IMR-90 (cell line): ENCODE data around the gene LCN10. TPM values are rescaled to one million over a fixed set of nuclear protein-coding genes. Genes with fewer than 3 reads are reported as not detected.

Experiments used
- ATAC-seq: fragments of 200-7000 bp; cut with Tn5 transposase; 2 replicates; pipeline ENCODE4 v1.9.1; 2020; ENCODE audit warnings: low read depth, mild to moderate bottlenecking, moderate library complexity
- BruUV-seq: library from RNA; stranded (reverse); fragments of 400-500 nt; replicated peaks from 2 replicates; lab custom pipeline; 2021; lab: Mats Ljungman, UMichigan
- CTCF ChIA-PET: fragments of 300-600 bp; formaldehyde crosslinking; extraction: SDS; loops from one replicate; lab custom pipeline; 2021; ENCODE audit warnings: antibody characterized with exemption; lab: Yijun Ruan, JAX
- POLR2A ChIA-PET: fragments of 300-600 bp; sonication (Branson Sonifier 250); formaldehyde crosslinking; loops from one replicate; lab custom pipeline; 2022; ENCODE audit warnings: antibody characterized with exemption; ENCODE audit not compliant: unreplicated experiment; lab: Charles Lee
- DNase-seq: peaks from one replicate; pipeline ENCODE4 v3.0.0; 2013
- H2AFZ ChIP-seq: replicated peaks from 2 replicates; pipeline ENCODE3; 2013; ENCODE audit warnings: low read length, mild to moderate bottlenecking; ENCODE audit not compliant: poor library complexity
- H2AK5ac ChIP-seq: 2 replicates; pipeline ENCODE4 v1.6.1; 2013; ENCODE audit warnings: low read depth, low read length, inconsistent platforms
- H2AK9ac ChIP-seq: replicated peaks from 2 replicates; pipeline ENCODE3; 2013; ENCODE audit warnings: mild to moderate bottlenecking, low read depth, low read length, moderate library complexity; ENCODE audit not compliant: poor library complexity
- H2BK120ac ChIP-seq: 2 replicates; pipeline ENCODE4 v1.6.1; 2013; ENCODE audit warnings: low read depth, low read length, inconsistent platforms
- H2BK15ac ChIP-seq: 3 replicates; pipeline ENCODE4 v1.6.1; 2013; ENCODE audit warnings: low read depth, low read length, inconsistent platforms
- H2BK20ac ChIP-seq: 2 replicates; pipeline ENCODE4 v1.6.1; 2013; ENCODE audit warnings: low read depth, mild to moderate bottlenecking, inconsistent platforms, low read length, moderate library complexity
- H2BK5ac ChIP-seq: 2 replicates; pipeline ENCODE4 v1.6.1; 2013; ENCODE audit warnings: mild to moderate bottlenecking, low read depth, low read length, inconsistent platforms; ENCODE audit not compliant: poor library complexity, severe bottlenecking
- H3K14ac ChIP-seq: replicated peaks from 2 replicates; pipeline ENCODE4 v1.6.1; 2013; ENCODE audit warnings: low read depth, low read length, inconsistent platforms
- H3K18ac ChIP-seq: 2 replicates; pipeline ENCODE4 v1.6.1; 2013; ENCODE audit warnings: low read depth, low read length, control low read depth
- H3K23ac ChIP-seq: 2 replicates; pipeline ENCODE4 v1.6.1; 2013; ENCODE audit warnings: low read depth, low read length, inconsistent platforms
- H3K27ac ChIP-seq: 2 replicates; pipeline ENCODE4 v1.5.1; 2013; ENCODE audit warnings: mild to moderate bottlenecking, control low read depth, low read length; ENCODE audit not compliant: insufficient read depth
- H3K27me3 ChIP-seq: 2 replicates; pipeline ENCODE4 v1.6.1; 2013; ENCODE audit warnings: low read length; ENCODE audit not compliant: control insufficient read depth, insufficient read depth
- H3K36me3 ChIP-seq: 2 replicates; pipeline ENCODE4 v1.6.1; 2013; ENCODE audit warnings: low read length, mixed read lengths; ENCODE audit not compliant: control insufficient read depth, insufficient read depth
- H3K4ac ChIP-seq: 2 replicates; pipeline ENCODE4 v1.6.1; 2013; ENCODE audit warnings: low read depth, low read length, inconsistent platforms
- H3K4me1 ChIP-seq: 2 replicates; pipeline ENCODE4 v1.6.1; 2013; ENCODE audit warnings: low read length, mixed read lengths; ENCODE audit not compliant: control insufficient read depth, insufficient read depth
- H3K4me2 ChIP-seq: 2 replicates; pipeline ENCODE4 v1.6.1; 2013; ENCODE audit warnings: low read depth, mild to moderate bottlenecking, control low read depth, low read length, moderate library complexity
- H3K4me3 ChIP-seq: 2 replicates; pipeline ENCODE4 v1.5.1; 2013; ENCODE audit warnings: low read depth, mild to moderate bottlenecking, control low read depth, low read length, moderate library complexity; ENCODE audit not compliant: insufficient read depth
- H3K56ac ChIP-seq: 2 replicates; pipeline ENCODE4 v1.6.1; 2013; ENCODE audit warnings: low read length, inconsistent platforms; ENCODE audit not compliant: insufficient read depth; ENCODE audit errors: extremely low read depth
- H3K79me1 ChIP-seq, 2 experiments: 2 replicates each; pipeline ENCODE4 v1.6.1; 2013; ENCODE audit warnings: low read length in 2 of 2, inconsistent platforms in 1 of 2, low read depth in 1 of 2
- H3K9ac ChIP-seq: 2 replicates; pipeline ENCODE4 v1.6.1; 2013; ENCODE audit warnings: low read depth, low read length, control low read depth
- H3K9me1 ChIP-seq: 2 replicates; pipeline ENCODE4 v1.6.1; 2013; ENCODE audit warnings: low read length, inconsistent platforms; ENCODE audit not compliant: insufficient read depth
- H3K9me3 ChIP-seq: 2 replicates; pipeline ENCODE4 v1.6.1; 2013; ENCODE audit warnings: low read length; ENCODE audit not compliant: control insufficient read depth, insufficient read depth
- H4K20me1 ChIP-seq: 2 replicates; pipeline ENCODE4 v1.6.1; 2013; ENCODE audit warnings: low read length, inconsistent platforms; ENCODE audit not compliant: insufficient read depth
- H4K5ac ChIP-seq: 2 replicates; pipeline ENCODE4 v1.6.1; 2013; ENCODE audit warnings: mild to moderate bottlenecking, low read depth, low read length, control low read depth
- H4K8ac ChIP-seq, 2 experiments: 2 replicates each; pipeline ENCODE4 v1.6.1; 2013; ENCODE audit warnings: low read depth in 2 of 2, low read length in 2 of 2, control low read depth in 1 of 2, inconsistent platforms in 1 of 2
- H4K91ac ChIP-seq: 2 replicates; pipeline ENCODE4 v1.6.1; 2013; ENCODE audit warnings: low read depth, low read length, inconsistent platforms; ENCODE audit not compliant: insufficient read depth
- BHLHE40 ChIP-seq: fragments of 150-350 bp; IDR thresholded peaks from 2 replicates; pipeline ENCODE4 v1.6.1; 2016; ENCODE audit warnings: mild to moderate bottlenecking, low read depth, low read length
- CEBPB ChIP-seq: IDR thresholded peaks from 2 replicates; pipeline ENCODE4 v1.6.1; 2012; ENCODE audit warnings: low read depth, low read length, improper control_type of control experiment
- CHD1 ChIP-seq: IDR thresholded peaks from 2 replicates; pipeline ENCODE4 v1.6.1; 2012; ENCODE audit warnings: low read depth, low read length, improper control_type of control experiment
- FOS ChIP-seq: fragments of 150-350 bp; IDR thresholded peaks from 2 replicates; pipeline ENCODE4 v1.6.1; 2016; ENCODE audit warnings: low read depth, low read length
- MAFK ChIP-seq: IDR thresholded peaks from 2 replicates; pipeline ENCODE4 v1.6.1; 2012; ENCODE audit warnings: low read depth, low read length, improper control_type of control experiment
- MAZ ChIP-seq: IDR thresholded peaks from 2 replicates; pipeline ENCODE4 v1.6.1; 2012; ENCODE audit warnings: low read depth, mild to moderate bottlenecking, low read length, improper control_type of control experiment, moderate library complexity, borderline replicate concordance
- MXI1 ChIP-seq: IDR thresholded peaks from 2 replicates; pipeline ENCODE4 v1.6.1; 2012; ENCODE audit warnings: low read depth, mild to moderate bottlenecking, low read length, moderate library complexity, borderline replicate concordance
- NFE2L2 ChIP-seq: fragments of 150-350 bp; IDR thresholded peaks from 2 replicates; pipeline ENCODE4 v1.6.1; 2016; ENCODE audit warnings: low read depth, mild to moderate bottlenecking, low read length
- POLR2A ChIP-seq: IDR thresholded peaks from 2 replicates; pipeline ENCODE4 v1.6.1; 2012; ENCODE audit warnings: mild to moderate bottlenecking, low read depth, low read length
- RAD21 ChIP-seq: IDR thresholded peaks from 2 replicates; pipeline ENCODE4 v1.6.1; 2012; ENCODE audit warnings: low read length, improper control_type of control experiment
- RCOR1 ChIP-seq: IDR thresholded peaks from 2 replicates; pipeline ENCODE4 v1.6.1; 2012; ENCODE audit warnings: mild to moderate bottlenecking, low read length, improper control_type of control experiment; ENCODE audit not compliant: insufficient replicate concordance
- RFX5 ChIP-seq: IDR thresholded peaks from 2 replicates; pipeline ENCODE4 v1.8.0; 2012; ENCODE audit warnings: low read depth, mild to moderate bottlenecking, low read length, moderate library complexity
- WGBS, 2 experiments: methylation state at CpG; one replicate each; pipeline versions ENCODE4 v1.1.5 to v1.1.7; 2013; ENCODE audit warnings: missing lambda C conversion rate in 2 of 2; ENCODE audit not compliant: insufficient read length in 1 of 2; ENCODE audit errors: extremely low coverage in 2 of 2; 5-methylcytosine and 5-hydroxymethylcytosine counted together
- dilution Hi-C: fragments of 300-500 bp; cut with HindIII; formaldehyde crosslinking; loops from one replicate; pipeline ENCODE4 v1.14.3; 2018; ENCODE audit warnings: low sequenced_read_pairs; ENCODE audit not compliant: unreplicated experiment
- in situ Hi-C: fragments of 300-500 bp; cut with MboI; formaldehyde crosslinking; loops from 3 replicates; pipeline ENCODE4 v1.14.3; 2019; ENCODE audit warnings: low sequenced_read_pairs, inconsistent platforms, mixed read lengths
- intact Hi-C: fragments of 100-400 bp; cut with micrococcal nuclease; formaldehyde crosslinking; loops from 2 replicates; pipeline ENCODE4 v1.10.0; 2022
- polyA plus RNA-seq, 3 experiments: library from polyadenylated mRNA; depleted of rRNA; stranded (reverse); fragments of >200 nt; gene quantifications; 2 replicates each; pipeline ENCODE4 v1.2.3, GENCODE V29; 2012; ENCODE audit warnings: low replicate concordance in 1 of 3
- total RNA-seq: library from RNA; depleted of rRNA; stranded (reverse); fragments of >200 nt; gene quantifications from 2 replicates; pipeline ENCODE4 v1.2.3, GENCODE V29; 2012
- TF ChIP-seq, protein P1 (sequence below): fragments of 150-350 bp; IDR thresholded peaks from 2 replicates; pipeline ENCODE4 v1.6.1; 2017; ENCODE audit warnings: mild to moderate bottlenecking, antibody characterized with exemption, low read length, low read depth
- TF ChIP-seq, protein P2 (sequence below): conservative IDR thresholded peaks from 2 replicates; pipeline ENCODE4 v1.5.1; 2012; ENCODE audit warnings: mild to moderate bottlenecking, low read depth, low read length, improper control_type of control experiment
- TF ChIP-seq, protein P3 (sequence below): fragments of 150-350 bp; IDR thresholded peaks from 2 replicates; pipeline ENCODE4 v1.6.1; 2016; ENCODE audit warnings: low read depth, mild to moderate bottlenecking, low read length, moderate library complexity, borderline replicate concordance

Gene LCN10
- total and polyA plus RNA-seq, 2 of the 4 experiments (the other 2 are of a cell fraction) = not detected

DNA sequence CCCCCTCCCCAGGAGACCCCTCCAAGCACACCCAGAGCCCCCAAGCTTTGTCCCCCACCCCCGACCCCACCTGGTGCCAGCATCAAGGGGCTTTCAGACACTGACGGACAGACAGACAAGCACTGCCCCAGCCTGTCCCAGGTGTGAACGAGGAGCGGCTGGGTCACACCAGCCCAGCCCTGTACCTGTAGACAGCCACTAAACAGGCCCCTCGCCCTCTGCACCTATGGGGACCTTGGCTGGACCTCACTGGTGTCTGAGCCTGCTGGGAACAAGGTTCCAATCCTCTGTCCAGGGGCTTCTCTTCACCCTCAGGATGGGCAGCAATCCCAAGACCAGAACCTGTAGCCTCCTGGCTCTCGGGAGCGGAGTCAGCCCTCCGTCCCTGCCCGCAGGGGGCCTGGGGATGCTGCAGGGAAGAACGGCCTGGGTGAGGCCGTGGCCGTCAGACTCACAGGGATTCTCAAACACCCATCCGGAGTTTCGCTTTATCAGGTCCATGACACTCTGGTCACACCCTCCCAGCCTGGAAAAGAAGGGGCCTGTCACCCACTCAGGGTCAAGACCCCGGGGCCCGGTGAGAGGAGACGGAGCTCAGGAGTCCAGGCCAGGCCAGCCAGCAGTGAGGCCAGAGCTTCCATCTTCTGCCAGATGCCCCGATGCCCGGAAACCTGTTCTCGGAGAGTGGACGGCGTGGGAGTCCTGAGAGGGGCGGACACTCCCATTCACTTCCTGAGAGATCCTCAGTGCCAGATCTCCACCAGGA, 2.8 kb upstream of the LCN10 start:
- Histone ChIP-seq H3K79me1 (no peaks in the 10 kb centered on the region), H2AFZ (no peak overlapping the region), H3K27ac (no peak overlapping the region), H3K9me3 (no peaks in the 10 kb centered on the region), H3K4me1 (peaks cover 3% of the 10 kb centered on the region; the same call in 1 of the 2 replicates), H3K9ac (no peak overlapping the region), H3K14ac (no peak overlapping the region), H3K23ac (no peak overlapping the region), H3K36me3 (no peaks in the 10 kb centered on the region), H3K56ac (no peak overlapping the region), H3K4ac (no peak overlapping the region), H4K91ac (no peak overlapping the region), H2BK5ac (no peak overlapping the region), H3K27me3 (peaks cover 45% of the 10 kb centered on the region), H4K20me1 (no peaks in the 10 kb centered on the region; the same call in 1 of the 2 replicates), H2AK5ac (no peak overlapping the region), H3K4me2 (no peak overlapping the region), H4K5ac (no peak overlapping the region), H3K18ac (no peak overlapping the region), H4K8ac (no peak overlapping the region), H2AK9ac (no peak overlapping the region), H2BK20ac (no peak overlapping the region), H3K9me1 (no peaks in the 10 kb centered on the region), H2BK120ac (no peak overlapping the region), H2BK15ac (no peak overlapping the region), H3K4me3 (no peak overlapping the region)
- no TSS peak for BruUV-seq
- 59% methylated on average over 5 of the region's 23 CpGs; no CpG with 5 or more reads in 1 of the 2 experiments for WGBS, 2 experiments
- intact Hi-C loops (no loop called here), in situ Hi-C loops (no loop called here), dilution Hi-C loops (no loop called here)
- CTCF ChIA-PET = no interaction called here
- DNase-seq = no peak
- ATAC-seq = no peak
- TF ChIP-seq, protein P1, sequence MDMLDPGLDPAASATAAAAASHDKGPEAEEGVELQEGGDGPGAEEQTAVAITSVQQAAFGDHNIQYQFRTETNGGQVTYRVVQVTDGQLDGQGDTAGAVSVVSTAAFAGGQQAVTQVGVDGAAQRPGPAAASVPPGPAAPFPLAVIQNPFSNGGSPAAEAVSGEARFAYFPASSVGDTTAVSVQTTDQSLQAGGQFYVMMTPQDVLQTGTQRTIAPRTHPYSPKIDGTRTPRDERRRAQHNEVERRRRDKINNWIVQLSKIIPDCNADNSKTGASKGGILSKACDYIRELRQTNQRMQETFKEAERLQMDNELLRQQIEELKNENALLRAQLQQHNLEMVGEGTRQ = no peak
- TF ChIP-seq RFX5 = no peak
- no peak for TF ChIP-seq CHD1
- no peak for TF ChIP-seq BHLHE40
- no peak for TF ChIP-seq MAFK
- no peak for TF ChIP-seq NFE2L2
- TF ChIP-seq, protein P2, sequence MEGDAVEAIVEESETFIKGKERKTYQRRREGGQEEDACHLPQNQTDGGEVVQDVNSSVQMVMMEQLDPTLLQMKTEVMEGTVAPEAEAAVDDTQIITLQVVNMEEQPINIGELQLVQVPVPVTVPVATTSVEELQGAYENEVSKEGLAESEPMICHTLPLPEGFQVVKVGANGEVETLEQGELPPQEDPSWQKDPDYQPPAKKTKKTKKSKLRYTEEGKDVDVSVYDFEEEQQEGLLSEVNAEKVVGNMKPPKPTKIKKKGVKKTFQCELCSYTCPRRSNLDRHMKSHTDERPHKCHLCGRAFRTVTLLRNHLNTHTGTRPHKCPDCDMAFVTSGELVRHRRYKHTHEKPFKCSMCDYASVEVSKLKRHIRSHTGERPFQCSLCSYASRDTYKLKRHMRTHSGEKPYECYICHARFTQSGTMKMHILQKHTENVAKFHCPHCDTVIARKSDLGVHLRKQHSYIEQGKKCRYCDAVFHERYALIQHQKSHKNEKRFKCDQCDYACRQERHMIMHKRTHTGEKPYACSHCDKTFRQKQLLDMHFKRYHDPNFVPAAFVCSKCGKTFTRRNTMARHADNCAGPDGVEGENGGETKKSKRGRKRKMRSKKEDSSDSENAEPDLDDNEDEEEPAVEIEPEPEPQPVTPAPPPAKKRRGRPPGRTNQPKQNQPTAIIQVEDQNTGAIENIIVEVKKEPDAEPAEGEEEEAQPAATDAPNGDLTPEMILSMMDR = no peak
- no peak for TF ChIP-seq RCOR1
- TF ChIP-seq, protein P3, sequence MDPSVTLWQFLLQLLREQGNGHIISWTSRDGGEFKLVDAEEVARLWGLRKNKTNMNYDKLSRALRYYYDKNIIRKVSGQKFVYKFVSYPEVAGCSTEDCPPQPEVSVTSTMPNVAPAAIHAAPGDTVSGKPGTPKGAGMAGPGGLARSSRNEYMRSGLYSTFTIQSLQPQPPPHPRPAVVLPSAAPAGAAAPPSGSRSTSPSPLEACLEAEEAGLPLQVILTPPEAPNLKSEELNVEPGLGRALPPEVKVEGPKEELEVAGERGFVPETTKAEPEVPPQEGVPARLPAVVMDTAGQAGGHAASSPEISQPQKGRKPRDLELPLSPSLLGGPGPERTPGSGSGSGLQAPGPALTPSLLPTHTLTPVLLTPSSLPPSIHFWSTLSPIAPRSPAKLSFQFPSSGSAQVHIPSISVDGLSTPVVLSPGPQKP = no peak
- TF ChIP-seq MXI1 = no peak
- TF ChIP-seq FOS = no peak
- no peak for TF ChIP-seq MAZ
- TF ChIP-seq RAD21 = no peak
- TF ChIP-seq POLR2A = no peak
- no peak for TF ChIP-seq CEBPB
- POLR2A ChIA-PET = no interaction called here
